HG03378 (cell line): Measurements from ENCODE around the gene USB1.

ENCODE experiments used
- ATAC-seq: cut with Tn5 transposase; IDR thresholded peaks from one replicate; pipeline ENCODE4 v1.9.1; 2021; ENCODE audit warnings: mild to moderate bottlenecking, moderate library complexity; ENCODE audit not compliant: unreplicated experiment

USB1 gene

GRCh38 chr16:58013201-58013956 lies 12.2 kb downstream of the USB1 start:
- no peak for ATAC-seq

- ATAC-seq, result no peak
Measured at GRCh38 chr16:58016840-58017446, 15.7 kb downstream of the USB1 start.

- ATAC-seq, result no peak
Measured at GRCh38 chr16:58018803-58019202, 17.6 kb downstream of the USB1 start.

GRCh38 chr16:58019866-58020538 lies 18.8 kb downstream of the USB1 start:
- no peak for ATAC-seq

GRCh38 chr16:58020628-58021521 lies 19.7 kb downstream of the USB1 start:
- ATAC-seq, result no peak

- ATAC-seq, result no peak
Measured at GRCh38 chr16:58021661-58022551, 20.7 kb downstream of the USB1 start.

GRCh38 chr16:58022601-58023371 lies 21.6 kb downstream of the USB1 start:
- no peak for ATAC-seq

- ATAC-seq, result no peak
Measured at GRCh38 chr16:58024486-58025350, 23.5 kb downstream of the USB1 start.

GRCh38 chr16:58025351-58026138 lies 24.3 kb downstream of the USB1 start, which contains the start of gene MMP15:
Gene MMP15 (plus strand): TSS chr16:58025754. CDS start chr16:58026351, 597 bp downstream.
- ATAC-seq, result no peak

- no peak for ATAC-seq
Measured at GRCh38 chr16:58026139-58026704, 25.0 kb downstream of the USB1 start.

GRCh38 chr16:58026705-58027160 lies 25.5 kb downstream of the USB1 start:
- ATAC-seq, result no peak

GRCh38 chr16:58027161-58027915 lies 26.1 kb downstream of the USB1 start:
- ATAC-seq, result no peak

GRCh38 chr16:58027916-58028455 lies 26.8 kb downstream of the USB1 start:
- no peak for ATAC-seq

- ATAC-seq, result no peak
Measured at GRCh38 chr16:58028541-58029070, 27.4 kb downstream of the USB1 start.

GRCh38 chr16:58029410-58029809 lies 28.2 kb downstream of the USB1 start:
- ATAC-seq, result no peak
